ENCODE data around the gene CERS4.
"Not testable (repeated sequence)": the region's sequence is repeated elsewhere in the genome, so short reads cannot be mapped to it uniquely, and the experiment has no call there.

CERS4 gene

DNA sequence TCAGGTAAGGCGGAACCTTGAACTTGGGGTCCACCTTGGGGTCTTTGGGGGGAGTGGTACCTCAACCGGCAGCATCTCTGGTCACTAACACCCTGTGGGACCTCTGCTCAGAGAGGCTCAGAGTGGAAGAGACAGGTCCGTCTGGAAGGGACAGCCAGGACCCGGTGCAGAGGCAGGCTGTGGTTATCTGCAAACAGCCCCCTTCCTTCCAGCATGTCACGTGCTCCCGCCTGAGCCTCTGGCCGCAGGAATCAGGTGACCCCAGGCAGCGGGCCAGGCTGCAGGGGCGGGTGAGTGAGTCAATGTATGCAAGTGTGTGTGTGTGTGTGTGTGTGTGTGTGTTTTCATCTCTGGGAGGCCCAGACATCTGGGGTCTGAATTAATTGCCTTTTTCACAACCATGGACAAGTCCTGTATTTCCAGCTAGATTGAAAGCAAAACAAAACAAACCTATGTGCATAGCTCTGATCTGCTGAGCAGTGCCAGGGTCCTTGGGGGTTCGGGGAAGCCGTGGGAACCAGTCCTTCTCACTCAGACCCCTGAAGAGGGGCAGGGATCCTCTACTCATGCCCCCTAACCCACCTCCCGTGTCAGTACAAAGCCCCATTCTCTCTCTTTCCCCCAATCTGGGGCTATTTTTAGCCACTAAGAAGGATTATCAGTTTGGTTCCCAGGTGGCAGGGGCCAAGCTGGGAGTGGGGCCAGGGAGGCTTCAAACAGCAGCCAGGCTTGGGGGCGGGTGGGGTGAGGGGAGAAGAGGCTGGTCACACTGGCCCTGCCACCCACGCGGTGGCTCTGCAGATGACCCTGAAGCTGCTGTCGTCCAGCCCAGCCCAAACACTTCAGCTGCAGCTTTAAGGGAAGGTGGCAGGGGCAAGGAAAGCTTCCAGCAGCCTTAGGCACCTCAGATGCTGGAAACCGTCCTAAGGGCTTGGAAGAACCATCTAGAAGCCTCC lies 31.4 kb downstream of the CERS4 start:
- DNase-seq (ENCODE audit: insufficient read length, low spot score) (peak; percentile 86), FAIRE-seq (peak; percentile 89)

DNA sequence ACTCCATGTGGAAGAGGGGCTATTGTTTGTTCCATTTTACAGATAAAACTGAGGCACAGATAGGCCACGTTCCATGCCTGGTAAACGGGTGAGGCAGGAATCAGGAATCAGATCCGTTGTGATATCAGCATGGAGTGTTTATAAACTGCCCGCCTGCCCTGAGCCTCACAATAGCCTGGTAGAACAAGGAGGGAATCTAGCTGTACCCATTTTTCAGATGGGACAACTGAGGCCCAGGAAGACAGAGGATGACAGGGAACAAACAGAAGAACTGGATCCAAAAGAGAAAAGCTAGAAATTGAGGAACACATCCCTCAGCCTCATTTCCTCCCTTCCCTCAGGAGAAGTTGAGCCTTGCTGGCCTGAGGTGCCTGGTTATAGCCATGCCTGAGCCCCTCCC lies 32.5 kb downstream of the CERS4 start:
- no peak for DNase-seq (ENCODE audit: insufficient read length, low spot score)
- no peak for FAIRE-seq

DNA sequence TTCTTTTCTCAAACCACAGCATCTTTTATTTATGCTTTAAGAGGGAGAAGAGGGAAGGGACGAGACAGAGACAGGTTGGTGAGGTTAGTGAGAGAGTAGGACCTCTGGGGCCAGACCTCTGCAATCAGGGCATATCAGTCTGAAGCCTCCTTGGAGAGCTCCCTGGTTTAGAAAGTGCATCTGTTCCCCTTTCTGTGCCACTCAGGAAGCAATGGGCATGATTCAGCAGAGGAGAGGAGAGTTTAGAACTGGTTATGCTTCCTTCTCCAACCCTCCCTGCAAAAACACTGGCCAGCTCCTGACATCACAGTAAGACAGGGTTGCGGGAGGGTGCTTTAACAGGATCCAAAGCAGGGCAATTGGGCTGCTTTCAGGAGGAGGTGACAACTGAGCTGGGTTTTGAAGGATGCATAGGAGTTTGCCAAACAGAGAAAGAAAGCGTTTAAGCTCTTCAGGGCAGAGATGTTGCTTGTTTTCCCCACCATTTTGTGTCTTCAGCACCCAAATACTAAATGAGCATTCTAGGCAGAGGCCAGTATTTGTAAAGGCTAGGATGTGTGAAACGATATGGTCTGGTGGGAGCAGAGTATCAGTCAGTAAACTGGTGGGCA lies 33.1 kb downstream of the CERS4 start:
- FAIRE-seq (no peak), DNase-seq (ENCODE audit: insufficient read length, low spot score) (no peak)

DNA sequence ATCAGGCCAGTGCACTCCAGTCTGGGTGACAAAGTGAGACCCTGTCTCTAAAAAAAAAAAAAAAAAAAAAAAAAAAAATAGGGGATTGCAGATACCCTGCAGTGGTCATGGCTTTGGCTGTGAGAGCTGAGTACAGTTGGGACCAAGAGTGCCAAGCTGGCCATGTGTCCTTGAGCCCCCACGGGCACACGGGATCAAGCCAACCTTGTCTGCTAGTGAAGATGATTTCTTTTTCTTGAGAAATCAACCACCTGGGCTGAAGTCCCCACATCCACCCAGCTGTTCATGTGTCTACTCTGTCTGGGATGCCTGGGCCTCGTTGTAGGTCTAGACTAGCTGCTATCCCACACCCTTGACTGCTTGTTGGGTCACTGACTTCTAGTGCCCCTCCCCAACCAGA lies 34.0 kb downstream of the CERS4 start:
- DNase-seq (ENCODE audit: insufficient read length, low spot score) = no peak
- FAIRE-seq = no peak

DNA sequence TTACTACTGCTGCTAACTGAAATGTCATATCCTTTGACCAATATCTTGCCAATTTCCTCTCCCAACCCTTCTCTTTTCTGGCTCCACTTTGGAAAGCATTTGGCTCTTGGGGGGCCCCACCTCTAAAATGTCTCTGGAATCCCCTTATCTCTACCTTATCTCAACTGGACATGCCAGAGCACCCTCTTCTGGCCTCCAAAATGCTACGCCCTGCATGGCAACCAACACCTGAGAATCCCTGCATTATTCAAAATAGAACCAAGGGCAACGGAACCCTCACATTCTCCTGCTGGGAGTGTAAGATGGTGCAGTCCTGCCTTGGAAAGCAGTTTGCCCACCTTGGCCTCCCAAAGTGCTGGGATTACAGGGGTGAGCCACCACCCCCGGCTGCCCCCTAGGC lies 35.3 kb downstream of the CERS4 start:
- no peak for FAIRE-seq

DNA sequence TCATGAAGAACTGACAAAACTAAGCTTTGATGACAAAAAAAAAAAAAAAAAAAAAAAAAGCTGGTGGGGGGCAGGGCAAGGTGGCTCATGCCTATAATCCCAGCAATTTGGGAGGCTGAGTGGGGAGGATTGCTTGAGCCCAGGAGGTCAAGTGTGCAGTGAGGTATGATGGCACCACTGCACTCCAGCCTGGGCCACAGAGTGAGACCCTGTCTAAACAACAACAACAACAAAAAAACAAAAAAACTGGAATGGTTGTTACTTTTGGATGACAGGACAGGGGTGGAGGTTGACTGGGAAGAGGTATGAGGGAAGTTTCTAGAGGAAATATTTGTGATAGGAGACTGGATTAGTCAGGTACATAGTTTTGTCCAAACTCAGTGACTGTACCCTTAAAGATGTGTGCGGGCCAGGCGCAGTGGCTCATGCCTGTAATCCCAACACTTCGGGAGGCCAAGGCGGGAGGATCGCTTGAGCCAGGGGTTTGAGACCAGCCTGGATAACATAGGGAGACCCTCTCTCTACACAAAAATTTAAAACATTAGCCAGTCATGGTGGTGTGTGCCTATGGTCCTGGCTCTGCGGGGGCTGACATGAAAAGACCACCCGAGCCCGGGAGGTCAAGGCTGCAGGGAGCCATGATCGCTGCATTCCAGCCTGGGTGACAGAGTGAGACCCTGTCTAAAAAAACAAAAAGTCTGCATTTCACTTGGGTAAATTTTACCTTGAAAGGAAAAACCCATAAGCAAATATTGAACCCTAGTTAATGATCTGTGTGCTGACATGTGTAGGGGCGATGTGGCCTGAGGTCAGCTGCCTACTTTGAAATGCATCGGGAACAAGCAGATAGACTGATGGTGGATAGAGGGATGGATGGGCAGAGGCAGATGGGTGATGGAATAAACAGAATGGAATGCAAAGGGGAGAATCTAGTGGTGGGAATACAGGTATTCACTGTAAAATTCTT lies 37.0 kb downstream of the CERS4 start:
- FAIRE-seq = no peak

More for the DNA sequence above, 35.3 kb downstream of the CERS4 start:
- no peak for DNase-seq (ENCODE audit: insufficient read length, low spot score)

DNA sequence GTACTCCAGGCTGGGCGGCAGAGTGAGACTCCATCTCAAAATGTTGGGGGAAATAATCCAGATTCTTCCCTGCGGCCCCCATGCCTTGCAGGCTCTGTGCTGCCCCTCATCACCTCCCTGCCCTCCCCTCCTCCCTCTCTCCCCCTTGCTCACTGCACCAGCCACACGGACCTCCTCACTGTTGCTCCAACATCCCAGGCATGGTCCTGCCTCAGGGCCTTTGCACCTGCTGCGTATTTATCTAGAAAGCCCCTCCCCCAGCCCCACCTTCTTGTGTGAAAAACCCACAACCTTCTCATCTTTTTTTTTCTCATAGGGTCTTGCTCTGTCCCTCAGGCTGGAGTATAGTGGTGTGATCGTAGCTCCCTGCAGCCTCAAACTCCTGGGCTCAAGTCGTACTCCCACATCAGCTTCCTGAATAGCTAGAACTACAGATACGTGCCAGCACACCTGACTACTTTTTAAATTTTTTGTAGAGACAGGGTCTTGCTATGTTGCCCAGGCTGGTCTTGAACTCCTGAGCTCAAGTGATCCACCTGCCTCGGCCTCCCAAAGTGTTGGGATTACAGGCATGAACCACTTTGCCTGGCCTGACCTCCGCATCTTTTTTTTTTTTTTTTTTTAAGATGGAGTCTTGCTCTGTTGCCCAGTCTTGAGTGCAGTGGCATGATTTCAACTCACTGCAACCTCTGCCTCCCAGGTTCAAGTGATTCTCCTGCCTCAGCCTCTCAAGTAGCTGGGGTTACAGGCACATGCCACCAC lies 38.1 kb downstream of the CERS4 start:
- DNase-seq (ENCODE audit: insufficient read length, low spot score); FAIRE-seq: not testable (repeated sequence)

More for the DNA sequence above, 37.0 kb downstream of the CERS4 start:
- no peak for DNase-seq (ENCODE audit: insufficient read length, low spot score)

DNA sequence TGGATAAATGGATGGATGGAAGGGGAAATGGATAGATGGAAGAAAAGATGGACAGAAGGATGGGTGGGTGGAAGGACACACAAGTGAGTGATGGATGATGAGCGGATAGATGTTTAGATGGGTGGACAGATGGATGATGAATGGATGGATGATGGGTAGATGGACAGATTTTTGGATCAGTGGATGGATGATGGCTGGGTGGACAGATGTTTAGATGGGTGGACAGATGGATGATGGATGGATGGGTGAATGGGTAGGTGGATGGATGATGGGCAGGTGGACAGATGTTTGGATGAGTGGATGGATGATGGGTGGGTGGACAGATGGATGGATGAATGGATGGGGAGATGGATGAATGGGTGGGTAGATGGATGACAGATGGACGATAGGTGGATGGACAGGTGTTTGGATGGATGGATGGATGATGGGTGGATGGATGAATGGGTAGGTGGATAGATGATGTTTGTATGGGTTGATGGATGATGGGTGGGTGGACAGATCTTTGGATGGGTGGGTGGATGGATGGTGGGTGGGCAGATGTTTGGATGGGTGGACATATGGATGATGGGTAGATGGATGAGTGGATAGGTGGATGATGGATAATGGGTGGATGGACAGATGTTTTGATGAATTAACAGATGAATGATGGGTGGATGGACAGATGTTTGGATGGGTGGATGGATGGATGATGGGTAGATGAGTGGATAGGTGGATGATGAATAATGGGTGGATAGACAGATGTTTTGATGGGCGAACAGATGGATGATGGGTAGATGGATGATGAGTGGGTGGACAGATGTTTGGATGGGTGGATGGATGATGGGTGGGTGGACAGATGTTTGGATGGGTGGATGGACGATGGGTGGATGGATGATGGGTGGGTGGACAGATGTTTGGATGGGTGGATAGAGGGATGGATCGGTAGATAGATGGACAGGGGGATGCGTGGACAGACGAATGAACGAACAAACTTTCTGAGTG lies 39.5 kb downstream of the CERS4 start:
- no peak for FAIRE-seq
- DNase-seq (ENCODE audit: insufficient read length, low spot score) = no peak

DNA sequence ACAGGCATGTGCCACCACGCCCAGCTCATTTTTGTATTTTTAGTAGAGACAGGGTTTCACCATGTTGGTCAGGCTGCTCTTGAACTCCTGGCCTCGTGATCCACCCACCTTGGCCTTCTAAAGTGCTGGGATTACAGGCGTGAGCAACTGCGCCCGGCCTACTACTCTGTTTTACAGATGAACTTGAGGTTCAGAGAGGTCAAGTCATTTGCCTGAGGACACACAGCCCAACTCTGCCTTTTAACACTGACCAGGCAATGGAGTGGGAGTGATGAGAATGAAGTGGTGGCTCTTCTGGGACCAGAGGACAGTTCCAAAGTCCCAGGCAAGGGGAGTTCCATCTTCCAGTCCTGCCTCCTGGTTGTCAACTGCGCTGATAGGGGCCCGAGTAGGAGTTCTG lies 41.4 kb downstream of the CERS4 start:
- no peak for FAIRE-seq

DNA sequence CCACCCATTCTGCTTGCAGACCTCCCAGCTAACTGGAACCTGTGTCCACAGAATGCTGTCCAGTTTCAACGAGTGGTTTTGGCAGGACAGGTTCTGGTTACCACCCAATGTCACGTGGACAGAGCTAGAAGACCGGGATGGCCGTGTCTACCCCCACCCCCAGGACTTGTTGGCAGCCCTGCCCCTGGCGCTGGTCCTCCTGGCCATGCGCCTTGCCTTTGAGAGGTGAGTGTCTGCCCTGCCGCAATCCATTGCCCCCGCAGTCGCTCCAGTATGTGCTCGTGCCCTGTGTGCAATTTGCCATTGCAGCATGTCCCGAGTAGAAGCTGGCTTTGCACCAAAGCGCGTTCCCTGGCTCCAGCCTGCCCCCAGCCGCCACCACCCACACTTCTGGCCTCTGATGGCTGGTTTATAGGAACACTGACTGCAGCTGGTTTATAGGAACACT lies 41.9 kb downstream of the CERS4 start:
- no peak for FAIRE-seq
- DNase-seq (ENCODE audit: insufficient read length, low spot score) = no peak

More for the DNA sequence above, 41.4 kb downstream of the CERS4 start:
- DNase-seq (ENCODE audit: insufficient read length, low spot score) = no peak

DNA sequence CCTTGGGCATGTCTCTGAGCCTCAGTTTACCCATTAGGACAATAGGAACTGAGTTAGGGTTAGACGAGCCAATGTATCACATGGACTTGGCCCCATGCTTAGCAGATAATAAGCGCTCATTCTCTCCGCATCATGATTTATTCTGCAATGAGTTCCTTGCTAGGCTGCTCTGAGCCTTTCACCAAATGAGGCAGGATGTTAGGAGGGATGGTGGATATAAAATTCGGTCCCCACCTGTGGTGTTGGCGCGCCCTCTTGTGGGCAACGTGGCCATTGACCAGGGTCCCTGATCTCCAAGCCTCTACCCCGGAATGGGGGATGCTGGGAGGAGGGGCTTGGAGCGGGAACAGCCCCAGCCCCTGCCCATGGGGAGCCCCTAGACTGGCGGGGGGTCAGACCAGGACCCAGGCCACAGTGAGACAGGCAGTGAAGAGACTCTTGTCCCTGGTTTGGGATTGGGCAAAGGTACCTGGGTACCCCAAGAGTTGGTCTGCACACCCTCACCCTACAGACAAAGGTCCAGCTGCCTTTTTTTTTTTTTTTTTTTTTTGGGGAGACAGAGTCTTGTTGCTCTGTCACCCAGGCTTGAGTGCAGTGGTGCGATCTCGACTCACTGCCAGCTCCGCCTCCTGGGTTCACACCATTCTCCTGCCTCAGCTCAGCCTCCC lies 43.9 kb downstream of the CERS4 start:
- DNase-seq (ENCODE audit: insufficient read length, low spot score) (peak; percentile 88), FAIRE-seq (peak; percentile 97)

DNA sequence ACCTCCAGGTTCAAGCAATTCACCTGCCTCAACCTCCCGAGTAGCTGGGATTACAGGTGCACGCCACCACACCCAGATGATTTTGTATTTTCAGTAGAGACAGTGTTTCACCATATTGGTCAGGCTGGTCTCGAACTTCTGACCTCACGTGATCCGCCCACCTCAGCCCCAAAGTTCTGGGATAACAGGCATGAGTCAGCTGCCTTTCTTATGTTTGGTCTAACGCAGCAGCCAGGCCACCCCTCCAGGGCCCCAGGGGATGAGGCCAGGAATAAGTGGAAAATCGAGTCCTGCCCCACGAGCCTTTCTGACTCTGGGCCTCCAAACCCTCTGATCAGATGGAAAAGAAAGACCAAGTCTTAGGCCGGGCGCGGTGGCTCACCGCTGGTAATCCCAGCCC lies 44.5 kb downstream of the CERS4 start:
- no peak for FAIRE-seq
- no peak for DNase-seq (ENCODE audit: insufficient read length, low spot score)

DNA sequence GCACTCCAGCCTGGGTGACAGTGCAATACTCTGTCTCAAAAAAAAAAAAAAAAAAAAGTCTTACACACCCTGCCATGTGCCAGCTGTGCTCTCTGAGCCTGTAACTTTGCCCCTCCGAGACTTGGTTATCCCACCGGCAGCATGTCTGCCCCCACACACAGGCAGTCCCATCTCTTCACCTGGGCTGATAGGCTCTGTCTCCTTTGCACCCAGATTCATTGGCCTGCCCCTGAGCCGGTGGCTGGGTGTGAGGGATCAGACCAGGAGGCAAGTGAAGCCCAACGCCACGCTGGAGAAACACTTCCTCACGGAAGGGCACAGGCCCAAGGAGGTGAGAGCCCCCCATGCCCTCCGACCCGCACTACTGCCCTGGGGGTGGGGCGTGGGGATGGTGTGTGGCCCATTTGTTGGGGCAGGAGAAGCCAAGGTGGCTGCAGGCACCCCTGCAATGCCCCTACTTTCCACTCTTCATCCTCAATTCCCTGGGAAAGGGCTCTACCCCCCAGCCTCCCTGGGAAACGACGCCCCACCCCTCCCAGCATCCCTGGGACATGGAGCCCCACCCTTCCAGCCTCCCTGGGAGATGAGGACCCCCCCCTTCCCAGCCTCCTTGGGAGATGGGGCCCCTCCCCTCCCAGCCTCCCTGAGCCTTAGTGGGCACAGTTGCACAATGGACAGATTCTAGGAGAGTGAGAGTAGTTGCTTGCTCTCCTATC lies 45.3 kb downstream of the CERS4 start:
- FAIRE-seq = no peak
- no peak for DNase-seq (ENCODE audit: insufficient read length, low spot score)

DNA sequence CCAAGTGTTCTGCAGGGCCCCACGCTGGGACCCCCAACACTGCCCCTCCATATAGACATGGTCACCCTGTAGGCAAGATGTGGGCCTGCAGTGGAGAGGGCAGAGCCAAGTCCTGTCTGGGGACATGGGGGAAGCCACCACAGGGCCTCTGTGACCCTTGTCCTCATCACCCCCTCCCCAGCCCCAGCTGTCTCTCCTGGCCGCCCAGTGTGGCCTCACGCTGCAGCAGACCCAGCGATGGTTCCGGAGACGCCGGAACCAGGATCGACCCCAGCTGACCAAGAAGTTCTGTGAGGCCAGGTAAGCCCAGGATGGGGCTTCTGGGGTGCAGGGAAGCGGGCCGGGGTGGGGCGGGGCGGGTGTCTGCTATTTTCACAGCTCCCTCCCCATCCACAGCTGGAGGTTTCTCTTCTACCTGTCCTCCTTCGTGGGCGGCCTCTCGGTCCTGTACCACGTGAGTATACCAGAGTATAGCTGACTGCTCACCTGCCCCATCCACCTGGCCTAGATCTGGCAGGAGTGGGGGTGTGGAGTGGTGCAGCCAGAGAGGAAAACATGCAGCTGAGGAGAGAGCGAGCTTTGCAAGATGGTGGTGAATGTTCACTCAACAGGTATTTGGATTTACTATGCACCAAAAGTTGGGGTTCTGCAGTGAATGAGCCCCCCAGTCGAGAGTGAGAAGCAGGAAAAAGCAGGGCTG lies 46.4 kb downstream of the CERS4 start:
- FAIRE-seq (no peak), DNase-seq (ENCODE audit: insufficient read length, low spot score) (no peak)

DNA sequence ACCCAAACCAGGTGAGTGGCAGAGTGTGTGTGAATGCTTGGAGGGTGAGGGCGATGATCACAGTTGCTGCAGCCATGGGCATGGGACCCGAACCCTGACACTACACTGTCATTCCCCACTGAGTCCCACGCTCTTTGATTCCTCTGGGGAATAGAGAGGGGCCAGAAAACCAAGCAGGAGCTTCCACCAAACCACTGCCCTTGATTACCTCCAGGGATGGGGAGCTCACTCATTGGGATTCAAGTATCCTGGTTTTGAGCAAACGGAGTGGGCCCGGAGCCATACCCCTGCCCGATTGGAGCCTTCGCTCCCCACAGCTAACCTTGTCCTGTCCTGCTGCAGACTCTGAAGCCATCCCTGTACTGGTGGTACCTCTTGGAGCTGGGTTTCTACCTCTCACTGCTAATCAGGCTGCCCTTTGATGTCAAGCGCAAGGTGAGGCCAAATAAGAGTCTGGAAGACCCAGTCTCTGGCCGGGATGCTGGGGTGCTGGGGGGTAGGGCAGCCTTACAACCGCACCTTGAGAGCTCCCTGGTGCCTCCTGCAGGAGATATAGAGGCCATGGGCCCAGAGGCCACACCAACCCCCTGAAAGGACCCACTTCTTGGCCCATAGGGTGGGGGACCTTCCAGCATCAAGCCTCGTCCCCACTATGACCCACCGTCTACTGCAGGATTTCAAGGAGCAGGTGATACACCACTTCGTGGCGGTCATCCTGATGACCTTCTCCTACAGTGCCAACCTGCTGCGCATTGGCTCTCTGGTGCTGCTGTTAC lies 47.3 kb downstream of the CERS4 start:
- FAIRE-seq (no peak), DNase-seq (ENCODE audit: insufficient read length, low spot score) (no peak)

DNA sequence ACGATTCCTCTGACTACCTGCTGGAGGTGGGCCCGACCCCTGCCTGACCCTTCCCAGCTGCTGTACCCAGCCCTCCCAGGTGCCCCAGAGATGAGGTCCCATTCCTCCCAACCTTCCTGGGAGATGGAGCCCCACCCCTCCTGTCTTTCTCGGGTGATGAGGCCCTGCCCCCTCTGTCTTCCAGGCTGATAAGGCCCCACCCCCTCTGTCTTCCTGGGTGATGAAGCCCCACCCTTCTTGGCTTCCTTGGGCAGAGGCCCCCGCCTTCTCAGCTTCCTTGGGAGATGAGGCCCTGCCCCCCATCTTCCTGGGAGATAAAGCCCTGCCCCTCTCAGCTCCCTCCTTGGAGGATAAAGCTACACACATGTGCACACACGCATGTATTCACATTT lies 47.9 kb downstream of the CERS4 start:
- DNase-seq (ENCODE audit: insufficient read length, low spot score) (no peak), FAIRE-seq (no peak)
